ENCODE measurements around the gene CPED1.

The CPED1 gene

DNA sequence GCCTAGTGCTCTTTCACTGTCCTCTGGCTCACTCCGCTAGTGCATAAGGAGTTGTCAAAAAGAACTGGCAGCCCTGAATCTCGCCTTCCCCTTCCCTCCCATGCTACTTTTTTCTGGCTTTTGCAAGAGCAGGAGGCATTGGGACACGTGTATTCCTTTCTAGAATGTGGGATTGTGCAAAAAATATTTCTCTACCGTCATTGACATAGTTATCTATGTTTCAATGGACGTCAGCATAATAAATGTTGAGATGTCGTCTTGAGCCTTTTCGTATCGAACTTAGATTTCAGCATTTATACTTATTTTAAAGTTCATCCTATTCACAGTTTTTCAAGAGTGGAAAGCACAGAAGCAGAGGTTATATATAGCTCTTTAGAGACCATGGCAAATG is 37.2 kb upstream of the CPED1 start:
- H3K27me3 ChIP-seq (ENCODE audit: insufficient read depth, low read length): no peaks in the 10 kb centered on the region
- peak overlapping the region; percentile 97; the same call in 1 of the 2 replicates for H3K27ac ChIP-seq (ENCODE audit: low read depth, low read length)
- H3K4me1 ChIP-seq (ENCODE audit: insufficient read depth, low read length): peaks cover 4% of the 10 kb centered on the region; the same call in 1 of the 2 replicates
- peak overlapping the region; percentile 84 for H3K4me3 ChIP-seq (ENCODE audit: low read length)
- H3K9ac ChIP-seq (ENCODE audit: low read depth, low read length): peak overlapping the region; percentile 98
- no peaks in the 10 kb centered on the region for H3K9me3 ChIP-seq (ENCODE audit: insufficient read depth, low read depth, low read length)
- peaks cover 44% of the 10 kb centered on the region for H3K36me3 ChIP-seq (ENCODE audit: insufficient read depth, low read length)
- WGBS: 58% methylated on average over 6 of the region's 8 CpGs

DNA sequence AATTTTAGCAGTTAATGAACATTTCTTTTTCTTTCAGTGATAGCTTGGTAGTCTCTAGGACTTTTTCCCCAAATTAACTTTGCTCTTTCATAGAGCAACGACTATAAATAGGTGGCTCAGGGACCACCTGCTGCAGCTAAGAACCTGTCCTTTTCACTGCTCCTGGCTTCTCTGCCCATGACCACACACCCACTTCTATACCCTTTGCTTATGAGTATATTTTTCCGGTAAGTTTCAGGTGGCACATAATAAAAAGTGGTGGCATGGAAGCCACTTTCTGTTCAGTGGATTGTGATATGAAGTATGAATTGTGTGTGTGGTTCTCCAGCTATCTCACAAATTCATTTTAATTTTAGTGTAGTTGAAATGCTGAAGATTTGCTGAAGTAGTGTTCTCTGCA is 36.7 kb upstream of the CPED1 start:
- H3K36me3 ChIP-seq (ENCODE audit: insufficient read depth, low read length): peaks cover 49% of the 10 kb centered on the region
- no peaks in the 10 kb centered on the region for H3K27me3 ChIP-seq (ENCODE audit: insufficient read depth, low read length)
- 91% methylated on average over 2 of the region's 2 CpGs for WGBS
- H3K4me1 ChIP-seq (ENCODE audit: insufficient read depth, low read length): peaks cover 4% of the 10 kb centered on the region; the same call in 1 of the 2 replicates
- H3K27ac ChIP-seq (ENCODE audit: low read depth, low read length): no peak overlapping the region
- no peak overlapping the region for H3K9ac ChIP-seq (ENCODE audit: low read depth, low read length)
- peak overlapping the region; percentile 84 for H3K4me3 ChIP-seq (ENCODE audit: low read length)
- no peaks in the 10 kb centered on the region for H3K9me3 ChIP-seq (ENCODE audit: insufficient read depth, low read depth, low read length)

DNA sequence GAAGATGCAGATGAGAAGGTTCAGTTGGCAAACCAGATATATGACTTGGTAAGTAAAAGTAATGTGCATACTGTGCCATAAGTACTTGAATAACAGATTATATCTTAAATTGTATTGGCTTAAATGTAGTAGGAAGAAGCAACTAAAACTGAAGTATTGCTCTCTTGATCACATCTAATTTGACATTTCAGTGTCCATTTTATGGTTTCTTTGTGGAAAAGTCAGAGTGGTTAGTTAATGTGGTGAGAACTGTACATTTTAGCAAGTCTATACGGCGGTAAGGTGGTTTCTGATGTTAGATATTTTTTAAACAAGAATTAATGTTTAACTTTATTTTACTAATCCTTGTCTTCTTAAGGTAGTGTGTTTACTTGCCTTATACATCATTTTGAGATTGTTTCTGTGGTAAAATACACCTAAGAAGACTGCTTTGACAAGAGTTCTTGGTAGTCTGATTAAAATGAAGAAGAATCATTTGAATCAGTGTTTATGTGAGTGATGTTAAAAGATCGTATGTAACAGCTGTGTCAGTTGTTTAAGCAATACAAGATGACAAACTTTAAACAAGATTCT is 32.8 kb upstream of the CPED1 start:
- no peak overlapping the region for H3K9ac ChIP-seq (ENCODE audit: low read depth, low read length)
- no peaks in the 10 kb centered on the region for H3K9me3 ChIP-seq (ENCODE audit: insufficient read depth, low read depth, low read length)
- 91% methylated on average over 3 of the region's 3 CpGs for WGBS
- no peaks in the 10 kb centered on the region for H3K27me3 ChIP-seq (ENCODE audit: insufficient read depth, low read length)
- no peak overlapping the region for H3K4me3 ChIP-seq (ENCODE audit: low read length)
- no peak overlapping the region for H3K27ac ChIP-seq (ENCODE audit: low read depth, low read length)
- peaks cover 54% of the 10 kb centered on the region for H3K36me3 ChIP-seq (ENCODE audit: insufficient read depth, low read length)
- peaks cover 6% of the 10 kb centered on the region for H3K4me1 ChIP-seq (ENCODE audit: insufficient read depth, low read length)

DNA sequence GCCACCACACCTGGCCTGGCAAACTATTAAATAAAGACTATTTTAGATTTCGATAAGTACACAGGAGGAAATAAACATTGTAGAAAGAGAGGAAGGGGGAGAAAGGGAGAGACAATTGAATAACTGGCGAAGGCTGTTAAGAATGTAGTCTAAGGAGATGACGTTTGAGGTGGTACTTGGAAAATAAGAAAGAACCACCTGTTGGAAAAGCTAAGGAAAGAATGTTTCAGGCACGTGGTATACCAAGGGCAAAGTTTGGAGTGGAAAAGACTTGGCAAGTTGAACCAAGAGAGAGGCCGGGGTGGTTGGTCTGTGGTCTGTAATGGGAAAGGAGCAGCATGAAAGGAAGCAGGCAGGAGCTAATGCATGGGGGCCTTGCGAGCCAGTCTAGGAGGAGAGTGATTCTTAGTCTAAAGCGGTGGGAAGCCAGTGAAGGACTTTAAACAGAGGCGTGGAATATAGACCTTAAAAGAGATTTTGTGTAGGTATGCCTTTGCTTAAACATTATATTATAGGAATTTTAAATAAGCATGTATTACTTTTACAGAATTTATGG is 28.5 kb upstream of the CPED1 start:
- Histone ChIP-seq H3K4me3 (ENCODE audit: low read length) (no peak overlapping the region), H3K4me1 (ENCODE audit: insufficient read depth, low read length) (peaks cover 12% of the 10 kb centered on the region), H3K27ac (ENCODE audit: low read depth, low read length) (no peak overlapping the region), H3K27me3 (ENCODE audit: insufficient read depth, low read length) (no peaks in the 10 kb centered on the region), H3K9me3 (ENCODE audit: insufficient read depth, low read depth, low read length) (no peaks in the 10 kb centered on the region), H3K9ac (ENCODE audit: low read depth, low read length) (no peak overlapping the region), H3K36me3 (ENCODE audit: insufficient read depth, low read length) (peaks cover 26% of the 10 kb centered on the region)
- WGBS: 92% methylated on average over 8 of the region's 8 CpGs

DNA sequence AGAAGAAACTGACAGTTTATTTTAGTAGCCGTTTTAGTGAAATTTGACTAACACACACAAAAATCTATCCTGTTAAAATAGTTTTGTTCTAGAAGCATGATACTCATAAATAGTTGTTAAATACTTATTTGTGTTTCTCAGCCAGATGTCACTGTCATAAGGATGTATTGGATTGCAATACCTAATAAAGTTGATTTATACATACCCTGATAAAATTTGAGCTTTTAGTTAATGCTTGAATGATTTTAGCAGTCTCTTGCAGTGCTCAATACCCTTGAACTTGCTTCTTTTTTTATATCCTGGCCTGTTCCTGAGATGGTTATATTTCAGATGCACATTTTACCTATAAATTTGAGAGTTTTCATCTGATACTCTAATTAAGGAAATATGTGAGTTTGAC is 27.8 kb upstream of the CPED1 start:
- no peak overlapping the region for H3K27ac ChIP-seq (ENCODE audit: low read depth, low read length)
- no peaks in the 10 kb centered on the region for H3K27me3 ChIP-seq (ENCODE audit: insufficient read depth, low read length)
- H3K9ac ChIP-seq (ENCODE audit: low read depth, low read length): no peak overlapping the region
- peaks cover 12% of the 10 kb centered on the region for H3K4me1 ChIP-seq (ENCODE audit: insufficient read depth, low read length)
- H3K4me3 ChIP-seq (ENCODE audit: low read length): no peak overlapping the region
- no peaks in the 10 kb centered on the region for H3K9me3 ChIP-seq (ENCODE audit: insufficient read depth, low read depth, low read length)
- H3K36me3 ChIP-seq (ENCODE audit: insufficient read depth, low read length): peaks cover 26% of the 10 kb centered on the region
- no CpG with 5 or more reads among the region's 1 CpG for WGBS

DNA sequence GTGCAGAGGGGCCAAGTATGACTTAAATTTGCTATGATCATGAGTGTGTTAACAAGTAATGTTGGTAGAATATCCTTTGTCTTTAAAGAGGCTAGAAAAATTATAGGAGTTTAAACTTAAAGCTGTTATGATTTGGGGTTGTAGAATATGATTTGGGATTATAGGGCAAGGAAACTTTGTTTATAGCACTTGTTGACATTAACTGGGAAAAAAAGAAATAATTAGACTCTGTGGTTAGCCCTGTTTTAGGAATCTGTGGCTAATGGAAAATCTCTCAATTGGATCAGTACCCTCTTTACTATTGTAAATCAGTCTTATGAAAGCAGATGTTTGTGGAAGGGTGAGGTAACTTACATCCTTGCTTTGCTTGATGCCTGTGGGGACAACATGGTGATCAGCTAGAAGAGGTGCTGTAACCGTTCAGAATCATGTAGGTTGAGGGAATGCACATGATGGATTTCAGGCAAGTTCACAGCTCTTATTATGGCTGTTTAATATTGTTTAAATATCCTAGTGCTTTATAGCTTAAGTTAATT is 26.8 kb upstream of the CPED1 start:
- Histone ChIP-seq H3K9me3 (ENCODE audit: insufficient read depth, low read depth, low read length) (no peaks in the 10 kb centered on the region), H3K36me3 (ENCODE audit: insufficient read depth, low read length) (peaks cover 25% of the 10 kb centered on the region), H3K9ac (ENCODE audit: low read depth, low read length) (no peak overlapping the region), H3K27me3 (ENCODE audit: insufficient read depth, low read length) (no peaks in the 10 kb centered on the region), H3K4me1 (ENCODE audit: insufficient read depth, low read length) (peaks cover 12% of the 10 kb centered on the region), H3K4me3 (ENCODE audit: low read length) (no peak overlapping the region), H3K27ac (ENCODE audit: low read depth, low read length) (no peak overlapping the region)
- 82% methylated on average over 1 of the region's 1 CpG for WGBS

DNA sequence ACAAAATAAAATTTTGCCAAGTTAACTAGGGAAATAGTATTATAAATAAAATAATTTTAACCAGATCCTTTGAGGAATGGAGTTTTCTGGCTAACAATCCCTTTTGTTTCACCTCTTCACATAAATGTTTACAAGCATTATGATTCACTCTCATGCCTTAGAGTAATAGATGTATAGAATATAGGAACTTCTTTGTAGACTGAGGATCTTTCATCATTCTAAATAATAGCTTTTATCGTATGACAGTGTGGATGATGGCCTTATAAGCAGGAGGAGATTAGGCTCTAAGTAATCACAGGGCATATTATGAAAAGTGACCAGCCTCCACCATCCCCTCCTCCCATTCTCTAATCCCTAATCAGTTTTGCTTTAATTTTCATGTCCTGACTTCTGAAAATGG is 24.4 kb upstream of the CPED1 start:
- H3K27ac ChIP-seq (ENCODE audit: low read depth, low read length): no peak overlapping the region
- peaks cover 42% of the 10 kb centered on the region for H3K36me3 ChIP-seq (ENCODE audit: insufficient read depth, low read length)
- H3K4me3 ChIP-seq (ENCODE audit: low read length): no peak overlapping the region
- no CpG with 5 or more reads among the region's 1 CpG for WGBS
- H3K27me3 ChIP-seq (ENCODE audit: insufficient read depth, low read length): no peaks in the 10 kb centered on the region
- H3K4me1 ChIP-seq (ENCODE audit: insufficient read depth, low read length): peaks cover 12% of the 10 kb centered on the region
- H3K9me3 ChIP-seq (ENCODE audit: insufficient read depth, low read depth, low read length): no peaks in the 10 kb centered on the region
- H3K9ac ChIP-seq (ENCODE audit: low read depth, low read length): no peak overlapping the region

DNA sequence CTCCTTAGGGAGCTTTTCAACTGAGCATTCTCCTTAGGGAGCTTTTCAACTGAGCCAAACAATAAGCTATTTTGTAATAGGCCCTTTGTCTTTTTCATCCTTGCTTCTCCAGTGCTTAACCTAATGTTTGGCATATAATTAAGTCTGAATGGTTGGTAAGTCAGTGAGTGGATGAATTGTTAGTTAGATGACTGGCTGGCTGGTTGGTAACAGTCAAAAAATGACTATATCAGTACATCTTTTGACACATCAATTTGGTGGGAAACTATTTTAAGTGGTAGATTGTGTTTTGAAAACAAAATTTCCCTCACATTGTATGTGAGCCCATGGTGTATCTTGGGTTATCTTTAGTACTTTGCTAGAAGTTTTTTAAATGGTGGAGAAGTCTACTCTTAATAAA is 21.6 kb upstream of the CPED1 start:
- H3K4me1 ChIP-seq (ENCODE audit: insufficient read depth, low read length): no peaks in the 10 kb centered on the region
- H3K27me3 ChIP-seq (ENCODE audit: insufficient read depth, low read length): no peaks in the 10 kb centered on the region
- H3K36me3 ChIP-seq (ENCODE audit: insufficient read depth, low read length): peaks cover 68% of the 10 kb centered on the region

DNA sequence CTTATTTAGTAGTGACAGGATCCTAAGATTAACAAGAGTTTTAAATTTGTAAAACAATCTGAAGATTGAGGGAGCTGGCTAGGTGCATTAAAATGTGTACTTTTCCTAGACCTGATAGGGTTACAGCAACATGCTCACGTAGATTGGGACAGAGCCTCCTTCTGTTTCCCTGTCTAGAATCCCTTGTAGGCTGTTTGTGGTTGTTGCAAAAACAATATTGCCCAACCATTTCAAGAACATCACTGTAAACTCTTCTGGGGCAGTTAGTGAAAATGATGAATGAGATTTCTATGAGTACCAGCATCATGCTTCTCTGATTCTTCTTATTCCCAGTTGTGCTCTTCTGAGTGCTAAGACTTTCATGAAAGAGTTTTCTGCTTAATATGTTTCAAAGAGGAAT is 14.7 kb upstream of the CPED1 start:
- Histone ChIP-seq H3K27me3 (ENCODE audit: insufficient read depth, low read length) (no peaks in the 10 kb centered on the region), H3K9me3 (ENCODE audit: insufficient read depth, low read depth, low read length) (no peaks in the 10 kb centered on the region), H3K4me3 (ENCODE audit: low read length) (no peak overlapping the region), H3K36me3 (ENCODE audit: insufficient read depth, low read length) (peaks cover 78% of the 10 kb centered on the region), H3K27ac (ENCODE audit: low read depth, low read length) (no peak overlapping the region), H3K9ac (ENCODE audit: low read depth, low read length) (no peak overlapping the region), H3K4me1 (ENCODE audit: insufficient read depth, low read length) (no peaks in the 10 kb centered on the region)
- WGBS: 94% methylated on average over 1 of the region's 1 CpG

More for the DNA sequence above, 21.6 kb upstream of the CPED1 start:
- no peak overlapping the region for H3K27ac ChIP-seq (ENCODE audit: low read depth, low read length)
- no peak overlapping the region for H3K9ac ChIP-seq (ENCODE audit: low read depth, low read length)
- H3K4me3 ChIP-seq (ENCODE audit: low read length): no peak overlapping the region
- H3K9me3 ChIP-seq (ENCODE audit: insufficient read depth, low read depth, low read length): no peaks in the 10 kb centered on the region

DNA sequence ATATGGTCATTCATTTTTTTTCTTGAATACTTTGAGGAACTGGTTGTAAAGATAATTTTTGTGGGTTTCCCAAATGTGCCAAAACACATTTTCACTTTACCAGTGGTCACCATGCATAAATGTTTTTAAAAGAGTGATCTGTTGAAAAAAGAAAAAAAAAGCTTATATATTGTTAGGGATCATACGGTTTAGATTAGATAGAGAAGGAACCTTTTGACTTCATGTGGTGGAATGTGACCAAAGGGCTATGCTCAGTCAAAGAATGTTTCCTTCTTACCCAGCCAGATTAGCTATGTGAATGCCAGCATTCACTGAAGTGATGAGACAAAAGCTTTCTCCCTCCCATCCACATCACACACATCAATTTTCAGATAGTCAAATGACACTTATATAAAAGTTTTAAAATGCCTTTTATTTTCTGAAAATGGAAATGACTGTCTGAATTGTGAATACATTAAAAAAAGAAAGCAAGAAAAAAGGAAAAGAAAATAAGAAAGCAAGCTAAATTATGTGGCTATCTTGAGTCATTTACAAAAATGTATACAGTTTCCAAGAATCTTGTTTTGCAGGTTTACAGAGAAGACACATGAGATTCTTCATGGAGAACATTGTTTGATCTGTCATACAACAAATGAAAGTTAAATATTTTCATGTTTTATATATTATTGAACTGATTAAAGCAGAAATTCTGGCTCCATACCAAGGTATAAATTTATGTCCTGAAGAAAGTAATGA is 8.6 kb upstream of the CPED1 start:
- Histone ChIP-seq H3K4me1 (ENCODE audit: insufficient read depth, low read length) (no peaks in the 10 kb centered on the region; the same call in 1 of the 2 replicates), H3K4me3 (ENCODE audit: low read length) (no peak overlapping the region), H3K27me3 (ENCODE audit: insufficient read depth, low read length) (no peaks in the 10 kb centered on the region), H3K36me3 (ENCODE audit: insufficient read depth, low read length) (peaks cover 20% of the 10 kb centered on the region), H3K9ac (ENCODE audit: low read depth, low read length) (no peak overlapping the region), H3K9me3 (ENCODE audit: insufficient read depth, low read depth, low read length) (no peaks in the 10 kb centered on the region), H3K27ac (ENCODE audit: low read depth, low read length) (no peak overlapping the region)
- WGBS: 83% methylated on average over 1 of the region's 1 CpG

DNA sequence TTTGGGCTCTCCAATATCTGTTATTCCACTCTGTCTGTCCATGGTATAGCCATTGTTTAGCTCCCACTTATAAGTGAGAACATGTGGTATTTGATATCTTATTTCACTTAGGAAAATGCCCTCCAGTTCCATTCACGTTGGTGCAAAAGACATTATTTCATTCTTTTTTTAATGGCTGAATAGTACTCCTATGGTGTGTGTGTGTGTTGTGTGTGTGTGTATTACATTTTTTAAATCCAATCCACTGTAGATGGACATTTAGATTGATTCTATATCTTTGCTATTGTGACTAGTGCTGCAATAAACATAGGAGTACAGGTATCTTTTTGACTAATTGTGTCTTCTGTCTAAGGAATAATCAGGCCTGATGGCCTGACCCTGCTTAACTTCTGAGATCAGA is 7.4 kb upstream of the CPED1 start:
- Histone ChIP-seq H3K36me3 (ENCODE audit: insufficient read depth, low read length) (peaks cover 9% of the 10 kb centered on the region), H3K4me3 (ENCODE audit: low read length) (no peak overlapping the region), H3K9me3 (ENCODE audit: insufficient read depth, low read depth, low read length) (no peaks in the 10 kb centered on the region), H3K9ac (ENCODE audit: low read depth, low read length) (no peak overlapping the region), H3K27me3 (ENCODE audit: insufficient read depth, low read length) (no peaks in the 10 kb centered on the region), H3K27ac (ENCODE audit: low read depth, low read length) (no peak overlapping the region), H3K4me1 (ENCODE audit: insufficient read depth, low read length) (no peaks in the 10 kb centered on the region; the same call in 1 of the 2 replicates)
- 100% methylated on average over 1 of the region's 1 CpG for WGBS
